ENCODE results near the gene TMEM164. TPM values are rescaled to one million over a fixed set of nuclear protein-coding genes. Genes with fewer than 3 reads are reported as not detected.

TMEM164 gene
- polyA plus RNA-seq, 1 donor: 32.3 TPM

- no peak for DNase-seq
These were observed 36.0 kb downstream of the TMEM164 start for GRCh38 chrX:110038900-110039299.

GRCh38 chrX:110041980-110042379 lies 39.1 kb downstream of the TMEM164 start:
- no peak for DNase-seq

GRCh38 chrX:110042496-110042895 lies 39.6 kb downstream of the TMEM164 start:
- DNase-seq: no peak

GRCh38 chrX:110043506-110043905 lies 40.6 kb downstream of the TMEM164 start:
- DNase-seq: no peak

- DNase-seq: no peak
These were observed 41.7 kb downstream of the TMEM164 start for GRCh38 chrX:110044346-110045249.

- no peak for DNase-seq
These were observed 42.5 kb downstream of the TMEM164 start for GRCh38 chrX:110045421-110045820.

GRCh38 chrX:110046001-110046400 lies 43.1 kb downstream of the TMEM164 start:
- no peak for DNase-seq

- no peak for DNase-seq
These were observed 44.1 kb downstream of the TMEM164 start for GRCh38 chrX:110046971-110047370.

- DNase-seq: no peak
These were observed 46.2 kb downstream of the TMEM164 start for GRCh38 chrX:110049096-110049495.

- DNase-seq: no peak
These were observed 47.5 kb downstream of the TMEM164 start for GRCh38 chrX:110050386-110050785.

GRCh38 chrX:110050901-110051300 lies 48.0 kb downstream of the TMEM164 start:
- no peak for DNase-seq

GRCh38 chrX:110051559-110051958 lies 48.6 kb downstream of the TMEM164 start:
- no peak for DNase-seq

GRCh38 chrX:110052303-110052702 lies 49.4 kb downstream of the TMEM164 start:
- DNase-seq: no peak

GRCh38 chrX:110053453-110053852 lies 50.5 kb downstream of the TMEM164 start:
- no peak for DNase-seq

- DNase-seq: no peak
These were observed 52.7 kb downstream of the TMEM164 start for GRCh38 chrX:110055616-110056015.

- no peak for DNase-seq
These were observed 53.5 kb downstream of the TMEM164 start for GRCh38 chrX:110056419-110056818.

- no peak for DNase-seq
These were observed 56.5 kb downstream of the TMEM164 start for GRCh38 chrX:110059410-110059809.

- no peak for DNase-seq
These were observed 57.4 kb downstream of the TMEM164 start for GRCh38 chrX:110060317-110060716.

GRCh38 chrX:110060846-110061537 lies 58.1 kb downstream of the TMEM164 start:
- no peak for DNase-seq

- DNase-seq: no peak
These were observed 60.0 kb downstream of the TMEM164 start for GRCh38 chrX:110062919-110063318.

- no peak for DNase-seq
These were observed 63.7 kb downstream of the TMEM164 start for GRCh38 chrX:110066488-110067225.

GRCh38 chrX:110070970-110071369 lies 68.1 kb downstream of the TMEM164 start:
- DNase-seq: no peak

- DNase-seq: no peak
These were observed 78.4 kb downstream of the TMEM164 start for GRCh38 chrX:110081320-110081719.
